Ammon's horn (tissue), 1 donor: ENCODE results near the gene DHRS12.

Source experiments
- DNase-seq: peaks from one replicate; pipeline ENCODE4 v3.0.0-alpha.2; 2016; ENCODE audit warnings: low spot score

The DHRS12 gene

GRCh38 chr13:51781246-51782022 is 22.5 kb downstream of the DHRS12 start:
- no peak for DNase-seq

- DNase-seq: no peak
Observed at GRCh38 chr13:51780099-51780498, 23.9 kb downstream of the DHRS12 start.

GRCh38 chr13:51778392-51778791 is 25.6 kb downstream of the DHRS12 start:
- peak; percentile 48 for DNase-seq

- DNase-seq: no peak
Observed at GRCh38 chr13:51777921-51778320, 26.0 kb downstream of the DHRS12 start.

GRCh38 chr13:51776179-51776578 is 27.8 kb downstream of the DHRS12 start:
- no peak for DNase-seq

- no peak for DNase-seq
Observed at GRCh38 chr13:51773515-51773914, 30.4 kb downstream of the DHRS12 start.

GRCh38 chr13:51772781-51773180 is 31.2 kb downstream of the DHRS12 start:
- DNase-seq: no peak

- DNase-seq: no peak
Observed at GRCh38 chr13:51772105-51772455, 31.9 kb downstream of the DHRS12 start.

- DNase-seq: no peak
Observed at GRCh38 chr13:51771418-51772104, 32.4 kb downstream of the DHRS12 start.

GRCh38 chr13:51770681-51771417 is 33.1 kb downstream of the DHRS12 start:
- no peak for DNase-seq

- no peak for DNase-seq
Observed at GRCh38 chr13:51770160-51770559, 33.8 kb downstream of the DHRS12 start.

- peak; percentile 52 for DNase-seq
Observed at GRCh38 chr13:51769455-51770127, 34.4 kb downstream of the DHRS12 start.

- DNase-seq: no peak
Observed at GRCh38 chr13:51768976-51769375, 35.0 kb downstream of the DHRS12 start.

- DNase-seq: no peak
Observed at GRCh38 chr13:51768378-51768921, 35.5 kb downstream of the DHRS12 start.

GRCh38 chr13:51767100-51767499 is 36.9 kb downstream of the DHRS12 start:
- DNase-seq: no peak

- no peak for DNase-seq
Observed at GRCh38 chr13:51765142-51765515, 38.8 kb downstream of the DHRS12 start.

GRCh38 chr13:51764184-51765141 is 39.5 kb downstream of the DHRS12 start:
- DNase-seq: peak; percentile 83

GRCh38 chr13:51763486-51763885 is 40.5 kb downstream of the DHRS12 start:
- DNase-seq: no peak

GRCh38 chr13:51761643-51762350 is 42.2 kb downstream of the DHRS12 start:
- DNase-seq: no peak

- peak; percentile 89 for DNase-seq
Observed at GRCh38 chr13:51760592-51760991, 43.4 kb downstream of the DHRS12 start.
